ENCODE measurements around the gene ADCY1.
A peak's percentile ranks its signal among the peaks of the same experiment; 100 is the strongest.

DNA sequence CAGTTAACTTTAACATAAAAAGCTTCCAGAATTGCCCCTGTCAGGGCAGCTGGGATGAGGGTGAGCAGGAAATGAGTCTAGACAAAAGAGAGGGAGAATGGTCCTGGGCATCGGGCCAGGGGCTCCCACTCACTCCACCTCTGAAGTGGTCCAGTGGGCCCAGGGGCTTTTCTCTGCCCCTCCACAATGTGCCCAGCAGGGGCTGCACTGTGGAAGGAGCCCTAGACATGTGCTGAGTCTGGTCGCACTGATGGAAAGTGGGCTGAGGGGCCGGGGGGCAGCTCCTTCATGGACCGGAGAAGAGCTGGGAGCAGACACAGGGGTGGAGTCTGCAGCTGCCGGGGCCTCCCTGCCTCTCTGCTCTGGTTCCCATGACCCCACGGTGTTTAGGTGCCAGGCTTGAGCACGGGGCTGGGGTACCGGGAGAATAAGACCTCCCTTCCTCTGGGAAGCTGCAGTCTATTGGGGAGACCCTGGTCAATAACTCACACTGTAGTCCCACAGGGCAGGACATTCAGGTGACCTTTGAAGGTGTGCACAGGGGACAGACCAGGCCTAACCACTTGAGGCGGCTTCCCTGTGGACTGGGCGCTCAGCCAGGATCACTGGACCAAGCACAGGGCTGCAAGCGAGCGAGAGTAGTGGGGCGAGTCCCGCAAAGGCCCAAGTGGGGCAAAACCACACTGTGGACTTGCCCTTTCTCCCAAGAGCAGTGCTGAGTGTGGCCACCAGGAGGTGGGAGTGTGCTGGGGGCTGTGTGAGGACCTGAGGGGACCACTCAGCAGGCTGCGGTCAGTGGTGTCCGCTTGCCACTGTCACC is 6.1 kb downstream of the ADCY1 start:
- TF ChIP-seq CTCF (IDR thresholded peaks at IDR 0.05; ENCODE audit: low read depth, low read length, missing input control) (no peak), RAD21 (IDR thresholded peaks at IDR 0.05) (peak in 1 of 2 donors; percentile 18), REST (IDR thresholded peaks at IDR 0.05) (no peak), FOXA1 (IDR thresholded peaks at IDR 0.05) (no peak), TAF1 (conservative IDR thresholded peaks at IDR 0.05) (no peak), RXRA (IDR thresholded peaks at IDR 0.05) (no peak), YY1 (IDR thresholded peaks at IDR 0.05) (no peak), SP1 (IDR thresholded peaks at IDR 0.05) (no peak)
- TF ChIP-seq, protein P1, sequence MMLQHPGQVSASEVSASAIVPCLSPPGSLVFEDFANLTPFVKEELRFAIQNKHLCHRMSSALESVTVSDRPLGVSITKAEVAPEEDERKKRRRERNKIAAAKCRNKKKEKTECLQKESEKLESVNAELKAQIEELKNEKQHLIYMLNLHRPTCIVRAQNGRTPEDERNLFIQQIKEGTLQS (IDR thresholded peaks at IDR 0.05): no peak

Measured in liver (tissue), 3 donors.